ENCODE results near the gene MAP3K13.

MAP3K13 gene, protein sequence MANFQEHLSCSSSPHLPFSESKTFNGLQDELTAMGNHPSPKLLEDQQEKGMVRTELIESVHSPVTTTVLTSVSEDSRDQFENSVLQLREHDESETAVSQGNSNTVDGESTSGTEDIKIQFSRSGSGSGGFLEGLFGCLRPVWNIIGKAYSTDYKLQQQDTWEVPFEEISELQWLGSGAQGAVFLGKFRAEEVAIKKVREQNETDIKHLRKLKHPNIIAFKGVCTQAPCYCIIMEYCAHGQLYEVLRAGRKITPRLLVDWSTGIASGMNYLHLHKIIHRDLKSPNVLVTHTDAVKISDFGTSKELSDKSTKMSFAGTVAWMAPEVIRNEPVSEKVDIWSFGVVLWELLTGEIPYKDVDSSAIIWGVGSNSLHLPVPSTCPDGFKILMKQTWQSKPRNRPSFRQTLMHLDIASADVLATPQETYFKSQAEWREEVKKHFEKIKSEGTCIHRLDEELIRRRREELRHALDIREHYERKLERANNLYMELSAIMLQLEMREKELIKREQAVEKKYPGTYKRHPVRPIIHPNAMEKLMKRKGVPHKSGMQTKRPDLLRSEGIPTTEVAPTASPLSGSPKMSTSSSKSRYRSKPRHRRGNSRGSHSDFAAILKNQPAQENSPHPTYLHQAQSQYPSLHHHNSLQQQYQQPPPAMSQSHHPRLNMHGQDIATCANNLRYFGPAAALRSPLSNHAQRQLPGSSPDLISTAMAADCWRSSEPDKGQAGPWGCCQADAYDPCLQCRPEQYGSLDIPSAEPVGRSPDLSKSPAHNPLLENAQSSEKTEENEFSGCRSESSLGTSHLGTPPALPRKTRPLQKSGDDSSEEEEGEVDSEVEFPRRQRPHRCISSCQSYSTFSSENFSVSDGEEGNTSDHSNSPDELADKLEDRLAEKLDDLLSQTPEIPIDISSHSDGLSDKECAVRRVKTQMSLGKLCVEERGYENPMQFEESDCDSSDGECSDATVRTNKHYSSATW

DNA sequence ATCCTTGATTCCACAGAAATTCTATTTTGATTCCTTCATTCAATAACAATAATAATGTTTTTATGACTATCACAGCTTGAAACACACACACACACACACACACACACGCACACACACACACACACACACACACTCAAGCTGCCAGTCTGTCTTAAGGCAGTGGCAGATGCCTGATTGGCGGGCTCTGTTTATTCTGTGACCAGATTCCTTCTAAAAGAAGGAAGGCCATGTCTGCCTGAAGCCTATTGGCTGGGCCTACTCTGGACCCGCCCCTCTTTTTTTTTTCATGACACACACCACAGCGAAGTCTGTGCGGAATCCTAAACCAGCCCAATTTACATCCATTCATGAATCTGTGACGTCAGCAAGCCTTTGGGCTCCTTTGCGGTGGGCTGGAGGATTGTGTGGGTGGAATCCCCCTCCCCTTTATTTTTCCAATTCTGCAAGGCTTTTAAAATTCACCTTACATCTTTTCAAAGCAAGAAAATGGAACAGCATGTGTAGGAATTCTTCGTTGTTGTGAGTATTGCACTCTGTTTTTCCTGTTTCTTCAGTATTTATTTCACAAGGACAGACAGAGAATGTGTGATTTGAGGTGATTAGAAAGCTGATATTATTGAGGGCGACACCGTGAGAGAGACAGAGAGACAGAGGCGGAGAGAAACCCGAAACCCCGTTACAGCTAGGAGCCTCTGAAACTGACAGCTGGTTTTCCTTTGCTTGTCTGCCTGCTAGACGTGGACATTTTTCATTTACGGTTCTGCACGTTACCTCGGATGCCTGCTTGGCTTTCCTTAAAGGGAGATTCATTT lies at the start of gene MAP3K13:
MAP3K13 (plus strand) TSS at position 287 of the 812 bp plus-strand sequence. CDS start 65,446 bp downstream, outside the sequence.
- H3K9ac ChIP-seq (ENCODE audit: low read length) = no peak within 1 kb of the TSS
- H3K4me1 ChIP-seq (ENCODE audit: insufficient read depth, low read length, severe bottlenecking) = peaks cover 7% of the 10 kb centered on the region
- H3K27ac ChIP-seq (ENCODE audit: low read depth, low read length, poor library complexity, severe bottlenecking) = no peak within 1 kb of the TSS
- no peaks in the 10 kb centered on the region for H3F3A ChIP-seq (ENCODE audit: insufficient read depth, low read length)
- H3K36me3 ChIP-seq (ENCODE audit: insufficient read depth, low read length) = no peaks in the 10 kb centered on the region
- no peaks in the 10 kb centered on the region for H4K20me1 ChIP-seq (ENCODE audit: insufficient read depth, low read length)
- H3K9me3 ChIP-seq (ENCODE audit: low read length) = no peaks in the 10 kb centered on the region
- H3K4me3 ChIP-seq (ENCODE audit: low read depth, low read length, poor library complexity, severe bottlenecking) = peak within 1 kb of the TSS; percentile 40
- TF ChIP-seq, protein P1, sequence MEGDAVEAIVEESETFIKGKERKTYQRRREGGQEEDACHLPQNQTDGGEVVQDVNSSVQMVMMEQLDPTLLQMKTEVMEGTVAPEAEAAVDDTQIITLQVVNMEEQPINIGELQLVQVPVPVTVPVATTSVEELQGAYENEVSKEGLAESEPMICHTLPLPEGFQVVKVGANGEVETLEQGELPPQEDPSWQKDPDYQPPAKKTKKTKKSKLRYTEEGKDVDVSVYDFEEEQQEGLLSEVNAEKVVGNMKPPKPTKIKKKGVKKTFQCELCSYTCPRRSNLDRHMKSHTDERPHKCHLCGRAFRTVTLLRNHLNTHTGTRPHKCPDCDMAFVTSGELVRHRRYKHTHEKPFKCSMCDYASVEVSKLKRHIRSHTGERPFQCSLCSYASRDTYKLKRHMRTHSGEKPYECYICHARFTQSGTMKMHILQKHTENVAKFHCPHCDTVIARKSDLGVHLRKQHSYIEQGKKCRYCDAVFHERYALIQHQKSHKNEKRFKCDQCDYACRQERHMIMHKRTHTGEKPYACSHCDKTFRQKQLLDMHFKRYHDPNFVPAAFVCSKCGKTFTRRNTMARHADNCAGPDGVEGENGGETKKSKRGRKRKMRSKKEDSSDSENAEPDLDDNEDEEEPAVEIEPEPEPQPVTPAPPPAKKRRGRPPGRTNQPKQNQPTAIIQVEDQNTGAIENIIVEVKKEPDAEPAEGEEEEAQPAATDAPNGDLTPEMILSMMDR (IDR thresholded peaks at IDR 0.05; ENCODE audit: low read length) = no peak
- no peak for TF ChIP-seq EZH2 (IDR thresholded peaks at IDR 0.05; ENCODE audit: borderline replicate concordance, low read length)
- H3K9me2 ChIP-seq (ENCODE audit: low read depth, low read length) = no peaks in the 10 kb centered on the region
- 0 out of 2 replicates have a peak, but pooled peaks cover 6% of the 10 kb centered on the region for H3K27me3 ChIP-seq (ENCODE audit: insufficient read depth, low read length)
- H2AFZ ChIP-seq (ENCODE audit: low read length) = no peak within 1 kb of the TSS
- no peaks in the 10 kb centered on the region for H3K79me2 ChIP-seq (ENCODE audit: insufficient read depth, low read length)
- peak within 1 kb of the TSS; percentile 55 for H3K4me2 ChIP-seq (ENCODE audit: low read length)

- Histone ChIP-seq H3K79me2 (ENCODE audit: insufficient read depth, low read length) (no peaks in the 10 kb centered on the region), H2AFZ (ENCODE audit: low read length) (no peak overlapping the region), H3K27ac (ENCODE audit: low read depth, low read length, poor library complexity, severe bottlenecking) (no peak overlapping the region), H3K36me3 (ENCODE audit: insufficient read depth, low read length) (no peaks in the 10 kb centered on the region), H4K20me1 (ENCODE audit: insufficient read depth, low read length) (no peaks in the 10 kb centered on the region), H3K4me3 (ENCODE audit: low read depth, low read length, poor library complexity, severe bottlenecking) (no peak overlapping the region), H3K27me3 (ENCODE audit: insufficient read depth, low read length) (0 out of 2 replicates have a peak, but pooled peaks cover 3% of the 10 kb centered on the region), H3K4me1 (ENCODE audit: insufficient read depth, low read length, severe bottlenecking) (no peaks in the 10 kb centered on the region), H3F3A (ENCODE audit: insufficient read depth, low read length) (no peaks in the 10 kb centered on the region), H3K4me2 (ENCODE audit: low read length) (no peak overlapping the region), H3K9me2 (ENCODE audit: low read depth, low read length) (no peaks in the 10 kb centered on the region), H3K9me3 (ENCODE audit: low read length) (no peaks in the 10 kb centered on the region), H3K9ac (ENCODE audit: low read length) (no peak overlapping the region)
- no peak for TF ChIP-seq EZH2 (IDR thresholded peaks at IDR 0.05; ENCODE audit: borderline replicate concordance, low read length)
- TF ChIP-seq, protein P1 (IDR thresholded peaks at IDR 0.05; ENCODE audit: low read length) = no peak
Measured at GRCh38 chr3:185313693-185314246, 49.2 kb upstream of the MAP3K13 start.
